Stimulated activated CD8-positive, alpha-beta memory T cell treated with anti-CD3 and anti-CD28 coated beads, Interleukin-12 subunit alpha, Interleukin-12 subunit beta, amount 100 ng/mL, for 1 hour (primary cell): Measurements from ENCODE around the gene KRTAP4-5.
"Not testable (repeated sequence)": the region's sequence is repeated elsewhere in the genome, so short reads cannot be mapped to it uniquely, and the experiment has no call there.

Experiments used
- DNase-seq: peaks from one replicate; pipeline ENCODE4 v3.0.0-alpha.2; 2020; ENCODE audit warnings: low read depth

Gene KRTAP4-5

DNA sequence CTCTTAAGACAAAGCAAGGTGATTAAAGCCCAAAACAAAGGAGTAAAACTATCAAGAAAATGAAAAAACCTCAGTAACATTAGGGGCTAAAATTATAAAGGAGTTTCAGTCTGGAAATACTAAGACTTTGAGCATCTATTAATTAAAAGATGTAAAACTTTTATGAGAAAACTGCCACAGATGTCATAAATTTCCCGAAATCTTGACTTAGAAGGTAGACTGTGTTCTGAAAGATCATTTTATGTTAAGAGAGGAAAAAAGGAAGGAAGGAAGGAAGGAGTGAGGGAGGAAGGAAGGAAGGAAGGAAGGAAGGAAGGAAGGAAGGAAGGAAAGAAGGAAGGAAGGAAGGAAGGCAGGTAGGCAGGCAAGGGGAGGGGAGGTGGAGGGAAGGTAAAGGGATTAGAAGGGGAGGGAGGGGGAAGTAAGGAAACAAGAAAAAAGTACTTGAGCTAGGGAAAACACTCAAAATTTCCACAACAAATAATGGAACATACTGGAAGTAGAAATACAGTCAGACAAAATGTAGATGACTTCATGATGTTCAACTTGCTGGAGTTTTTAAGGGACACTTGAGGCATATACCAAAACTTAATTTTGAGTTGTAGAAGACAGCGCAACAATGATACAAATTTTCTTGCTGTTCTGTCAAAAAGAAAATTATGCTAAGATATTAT, 2.0 kb downstream of the KRTAP4-5 start:
- DNase-seq = no peak

- no peak for DNase-seq
Observed at GRCh38 chr17:41145261-41145660, 4.4 kb downstream of the KRTAP4-5 start.

DNA sequence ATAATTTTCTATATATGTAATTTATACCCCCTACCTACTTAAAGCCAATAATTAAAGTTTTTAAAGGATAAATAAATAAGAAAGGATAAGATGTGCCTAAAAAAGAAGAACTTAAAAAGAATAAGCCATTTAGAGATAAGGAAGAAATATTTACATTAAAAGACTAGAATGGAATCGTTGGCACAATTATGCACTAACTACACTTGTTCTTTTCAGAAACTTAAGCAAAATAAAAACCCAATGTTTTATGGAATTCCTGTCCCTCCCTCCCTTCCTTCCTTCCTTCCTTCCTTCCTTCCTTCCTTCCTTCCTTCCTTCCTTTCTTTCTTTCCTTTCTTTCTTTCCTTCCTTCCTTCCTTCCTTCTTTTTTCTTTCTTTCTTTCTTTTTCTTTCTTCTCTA, 4.8 kb downstream of the KRTAP4-5 start:
- DNase-seq = no peak

DNA sequence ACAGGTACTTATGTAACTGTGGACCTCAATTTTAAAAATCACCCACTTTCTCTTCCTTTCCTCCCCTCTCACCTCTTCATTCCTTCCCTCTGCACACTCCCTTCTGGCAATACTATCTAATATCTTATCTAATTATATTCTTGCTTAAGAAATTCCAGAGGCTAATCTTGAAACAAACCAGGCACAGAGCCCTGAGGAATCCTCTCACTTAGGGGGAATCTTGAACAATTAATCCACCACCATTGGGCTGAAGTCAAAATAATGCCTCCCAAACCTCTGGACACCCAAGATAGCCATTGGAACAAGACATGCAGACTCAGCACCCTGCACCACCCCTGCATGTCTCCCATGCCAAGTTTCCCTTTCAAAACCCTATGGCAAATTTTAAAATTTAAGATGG, 8.3 kb downstream of the KRTAP4-5 start:
- no peak for DNase-seq

DNA sequence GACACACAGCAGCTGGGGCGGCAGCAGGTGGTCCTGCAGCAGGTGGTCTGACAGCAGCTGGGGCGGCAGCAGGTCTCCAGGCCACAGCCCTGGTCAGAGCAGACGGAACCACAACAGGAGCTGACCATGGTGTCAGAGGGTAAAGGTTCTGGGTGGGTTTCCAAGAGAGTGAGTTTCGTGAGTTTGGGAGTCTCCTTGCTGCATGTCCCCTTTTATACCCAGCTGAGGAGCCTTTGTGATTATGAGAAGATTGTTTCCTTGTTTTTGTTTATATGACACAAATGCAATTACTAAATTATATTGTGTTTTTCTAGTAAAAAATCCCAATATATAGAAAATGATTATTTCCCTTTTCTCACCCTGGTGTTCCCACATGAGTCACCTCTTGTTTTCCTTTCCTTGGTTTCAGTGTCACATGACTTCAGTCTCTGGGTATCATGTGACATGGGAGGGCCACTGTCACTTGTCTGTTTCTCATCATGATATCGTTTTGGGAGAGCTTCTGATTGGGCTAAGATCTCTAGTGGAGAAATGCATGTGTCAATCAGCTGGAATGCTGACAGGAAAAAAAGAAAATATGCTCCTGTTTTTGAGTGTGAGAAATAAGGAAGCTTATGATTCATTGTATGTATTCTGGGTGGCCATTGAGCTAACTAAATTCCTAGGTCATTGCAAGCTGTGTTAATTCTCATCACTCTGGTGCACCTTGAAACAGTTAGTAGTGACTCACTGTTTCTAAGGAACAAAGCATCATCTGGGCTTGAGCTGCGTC, 9.1 kb downstream of the KRTAP4-5 start, which contains the start of gene KRTAP4-6:
KRTAP4-6 (minus strand) TSS at position 185 of the 772 bp plus-strand sequence; CDS start at position 128, 57 bp downstream.
- DNase-seq = no peak

GRCh38 chr17:41139865-41140264, 9.8 kb downstream of the KRTAP4-5 start:
- not testable (repeated sequence) for DNase-seq

- no peak for DNase-seq
Observed at GRCh38 chr17:41133880-41134735, 15.5 kb downstream of the KRTAP4-5 start.

GRCh38 chr17:41131979-41132378, 17.6 kb downstream of the KRTAP4-5 start:
- DNase-seq = no peak

DNA sequence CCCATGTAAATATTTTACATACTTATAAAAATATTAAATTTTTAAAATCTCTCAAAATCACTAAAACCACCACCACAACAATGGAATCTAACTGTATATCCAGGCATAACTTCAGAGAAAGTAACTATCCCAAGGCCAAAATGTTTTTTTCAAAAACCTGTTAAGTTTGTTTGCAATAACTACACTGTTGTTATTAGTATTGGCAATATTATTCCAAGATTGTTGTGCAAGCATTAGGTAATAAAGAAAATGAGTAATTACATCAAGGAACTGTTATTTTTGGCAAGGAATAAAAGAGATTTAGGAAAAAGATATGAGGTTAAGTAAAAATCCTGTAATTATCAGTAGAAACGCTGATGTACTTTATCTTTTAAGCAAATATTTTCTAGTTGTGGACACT, 22.3 kb downstream of the KRTAP4-5 start:
- no peak for DNase-seq

- no peak for DNase-seq
Observed at GRCh38 chr17:41126412-41126811, 23.2 kb downstream of the KRTAP4-5 start.

GRCh38 chr17:41125064-41125463, 24.6 kb downstream of the KRTAP4-5 start:
- no peak for DNase-seq

DNA sequence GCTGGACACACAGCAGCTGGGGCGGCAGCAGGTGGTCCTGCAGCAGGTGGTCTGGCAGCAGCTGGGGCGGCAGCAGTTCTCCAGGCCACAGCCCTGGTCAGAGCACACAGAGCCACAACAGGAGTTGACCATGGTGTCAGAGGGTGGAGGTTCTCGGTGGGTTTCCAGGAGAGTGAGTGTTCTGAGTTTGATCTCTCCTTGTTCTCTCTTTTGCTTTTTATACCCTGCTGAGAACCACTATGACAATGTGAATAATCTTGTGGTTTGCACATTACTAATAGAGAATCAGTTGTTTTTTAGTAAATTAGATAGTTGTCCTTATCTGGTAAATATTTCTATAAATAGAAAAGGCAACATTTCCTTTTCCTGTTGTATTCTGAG, 25.6 kb downstream of the KRTAP4-5 start, which contains the start of gene KRTAP4-12:
KRTAP4-12 (minus strand) TSS at position 192 of the 381 bp plus-strand sequence; CDS start at position 132, 60 bp downstream.
- not testable (repeated sequence) for DNase-seq

DNA sequence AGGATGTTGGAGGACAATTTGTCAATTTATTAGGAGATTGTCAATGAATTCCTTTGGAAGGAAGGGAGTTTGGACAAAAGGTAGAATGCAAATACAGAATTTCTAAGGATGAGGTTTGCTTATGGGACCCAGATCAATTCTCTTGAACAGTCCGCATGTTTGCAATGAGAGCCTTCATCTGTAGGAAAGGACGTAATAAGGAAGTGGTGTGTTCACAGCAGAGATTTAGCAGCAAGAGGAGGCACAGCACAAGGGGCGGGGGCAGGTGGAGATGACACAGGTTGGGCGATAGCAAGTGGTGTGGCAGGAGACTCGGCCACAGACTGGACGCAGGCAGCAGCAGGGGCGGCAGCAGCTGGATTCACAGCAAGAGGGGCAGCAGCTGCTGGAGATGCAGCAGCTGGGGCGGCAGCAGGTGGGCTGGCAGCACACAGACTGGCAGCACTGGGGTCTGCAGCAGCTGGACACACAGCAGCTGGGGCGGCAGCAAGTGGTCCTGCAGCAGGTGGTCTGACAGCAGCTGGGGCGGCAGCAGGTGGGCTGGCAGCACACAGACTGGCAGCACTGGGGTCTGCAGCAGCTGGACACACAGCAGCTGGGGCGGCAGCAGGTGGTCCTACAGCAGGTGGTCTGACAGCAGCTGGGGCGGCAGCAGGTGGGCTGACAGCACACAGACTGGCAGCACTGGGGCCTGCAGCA, 26.2 kb downstream of the KRTAP4-5 start:
- not testable (repeated sequence) for DNase-seq

DNA sequence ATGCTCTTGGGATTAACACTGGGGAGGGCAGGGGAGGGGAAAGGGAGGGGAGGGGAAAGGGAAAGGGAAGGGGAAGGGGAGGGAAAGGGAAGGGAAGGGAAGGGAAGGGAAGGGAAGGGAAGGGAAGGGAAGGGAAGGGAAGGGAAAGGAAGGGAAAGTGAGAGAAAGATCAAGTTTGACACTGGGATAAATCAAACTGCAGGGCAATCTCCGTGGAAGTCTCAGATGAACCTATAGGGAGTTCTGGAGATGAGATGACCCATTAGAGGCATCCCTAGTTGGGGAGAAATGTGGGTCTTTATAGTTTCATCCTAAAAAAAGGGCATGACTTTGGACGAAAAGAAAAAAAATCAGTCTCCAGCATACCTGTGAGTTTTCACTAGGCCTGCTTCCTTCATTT, 27.9 kb downstream of the KRTAP4-5 start:
- no peak for DNase-seq

- DNase-seq = not testable (repeated sequence)
Observed at GRCh38 chr17:41119696-41120690, 29.6 kb downstream of the KRTAP4-5 start.

- no peak for DNase-seq
Observed at GRCh38 chr17:41118721-41119120, 30.9 kb downstream of the KRTAP4-5 start.

DNA sequence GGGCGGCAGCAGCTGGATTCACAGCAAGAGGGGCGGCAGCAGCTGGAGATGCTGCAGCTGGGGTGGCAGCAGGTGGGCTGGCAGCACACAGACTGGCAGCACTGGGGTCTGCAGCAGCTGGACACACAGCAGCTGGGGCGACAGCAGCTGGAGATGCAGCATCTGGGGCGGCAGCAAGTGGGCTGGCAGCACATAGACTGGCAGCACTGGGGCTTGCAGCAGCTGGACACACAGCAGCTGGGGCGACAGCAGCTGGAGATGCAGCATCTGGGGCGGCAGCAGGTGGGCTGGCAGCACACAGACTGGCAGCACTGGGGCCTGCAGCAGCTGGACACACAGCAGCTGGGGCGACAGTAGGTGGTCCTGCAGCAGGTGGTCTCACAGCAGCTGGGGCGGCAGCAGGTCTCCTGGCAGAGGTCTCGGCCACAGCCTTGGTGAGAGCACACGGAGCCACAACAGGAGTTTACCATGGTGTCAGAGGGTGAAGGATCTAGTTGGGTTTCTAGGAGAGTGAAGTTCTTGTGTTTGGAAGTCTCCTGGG, 31.7 kb downstream of the KRTAP4-5 start, which contains the start of gene KRTAP4-11:
KRTAP4-11 (minus strand) TSS at position 528 of the 541 bp plus-strand sequence; CDS start at position 470, 58 bp downstream.
- DNase-seq = not testable (repeated sequence)

- DNase-seq = no peak
Observed at GRCh38 chr17:41116297-41116696, 33.3 kb downstream of the KRTAP4-5 start.

GRCh38 chr17:41111151-41111885, 38.3 kb downstream of the KRTAP4-5 start:
- DNase-seq = no peak
